CD4-positive, alpha-beta T cell treated with Interleukin-15 for 1 hour (primary cell): ENCODE data around the gene TSPAN32.
"Not testable (repeated sequence)": the region's sequence is repeated elsewhere in the genome, so short reads cannot be mapped to it uniquely, and the experiment has no call there.

Experiments used
- DNase-seq: peaks from one replicate; pipeline ENCODE4 v3.0.0-alpha.2; 2020

Gene TSPAN32

DNA sequence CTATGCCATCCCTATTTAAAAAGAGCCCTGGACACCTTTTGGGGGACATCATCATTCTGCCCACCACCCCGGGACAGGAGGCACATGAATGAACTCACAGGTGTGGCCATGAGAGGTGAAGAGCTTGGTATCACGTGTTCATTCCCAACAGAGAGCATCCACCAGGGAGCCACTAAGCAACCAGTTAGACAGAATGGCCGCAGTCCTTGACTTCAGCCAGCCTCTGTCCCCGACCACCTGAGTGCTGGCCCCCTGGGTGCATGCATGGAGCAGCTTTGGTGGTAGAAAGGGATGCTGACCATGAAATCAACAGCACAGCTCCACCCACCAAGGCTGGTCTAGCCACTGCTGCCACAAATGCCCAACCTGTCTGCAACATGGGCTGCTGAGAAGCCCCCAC, 44.2 kb downstream of the TSPAN32 start:
- no peak for DNase-seq

GRCh38 chr11:2346586-2347307, 44.9 kb downstream of the TSPAN32 start:
- no peak for DNase-seq

DNA sequence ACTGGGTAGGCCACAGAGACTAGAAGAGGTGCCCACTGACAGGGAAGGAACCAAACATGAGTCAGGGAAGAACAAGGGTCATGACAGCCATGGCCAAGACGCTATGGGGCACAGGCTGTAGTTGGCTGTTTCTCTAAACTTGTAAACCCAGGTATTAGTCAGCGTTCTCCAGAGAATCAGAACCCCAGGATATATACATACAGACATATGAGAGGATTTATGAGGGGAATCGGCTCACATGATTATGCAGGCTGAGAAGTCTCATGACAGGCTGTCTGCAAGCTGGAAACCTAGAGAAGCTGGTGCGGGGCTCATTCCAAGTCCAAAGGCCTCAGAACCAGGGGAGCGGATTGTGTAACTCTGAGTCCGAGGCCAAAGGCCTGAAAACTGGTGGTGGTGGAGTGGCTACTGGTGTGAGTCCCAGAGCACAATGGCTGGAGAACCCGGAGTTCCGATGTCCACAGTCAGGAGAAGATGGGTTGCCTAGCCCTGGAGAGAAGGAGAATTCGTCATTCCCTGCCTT, 45.6 kb downstream of the TSPAN32 start:
- no peak for DNase-seq

DNA sequence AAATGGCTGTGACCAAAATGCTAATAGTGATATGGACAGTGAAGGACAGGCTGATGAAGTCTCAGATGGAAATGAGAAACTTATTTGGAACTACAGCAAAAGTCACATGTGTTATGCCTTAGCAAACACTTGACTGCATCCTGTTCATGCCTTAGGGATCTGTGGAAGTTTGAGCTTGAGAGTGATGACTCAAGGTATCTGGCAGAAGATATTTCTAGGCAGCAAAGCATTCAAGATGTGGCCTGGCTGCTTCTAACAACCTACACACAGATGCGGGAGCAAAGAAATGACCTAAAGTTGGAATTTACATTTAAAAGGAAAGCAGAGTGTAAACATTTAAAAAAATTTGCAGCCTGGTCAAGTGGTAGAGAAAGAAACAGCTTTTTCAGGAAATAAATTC, 47.2 kb downstream of the TSPAN32 start:
- no peak for DNase-seq

DNA sequence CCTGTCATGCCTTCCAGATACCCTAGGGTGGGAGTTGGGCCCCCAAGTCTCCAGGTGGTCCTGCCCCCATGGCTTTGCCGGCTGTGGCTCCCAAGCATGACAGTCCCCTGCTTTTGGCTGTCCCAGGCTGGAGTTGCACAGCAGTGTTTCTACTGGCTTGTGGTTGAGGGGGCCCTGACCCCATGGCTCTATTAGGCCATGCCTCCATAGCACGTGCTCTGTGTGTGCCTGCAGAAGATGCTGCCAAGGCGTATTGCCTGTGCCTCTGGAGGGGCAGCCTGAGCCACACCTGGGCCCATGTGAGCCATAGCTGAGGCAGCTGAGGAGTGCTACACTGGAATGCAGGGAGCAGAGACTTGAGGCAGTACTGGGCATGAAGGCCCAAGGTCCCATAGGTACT, 49.9 kb downstream of the TSPAN32 start:
- DNase-seq, result no peak

DNA sequence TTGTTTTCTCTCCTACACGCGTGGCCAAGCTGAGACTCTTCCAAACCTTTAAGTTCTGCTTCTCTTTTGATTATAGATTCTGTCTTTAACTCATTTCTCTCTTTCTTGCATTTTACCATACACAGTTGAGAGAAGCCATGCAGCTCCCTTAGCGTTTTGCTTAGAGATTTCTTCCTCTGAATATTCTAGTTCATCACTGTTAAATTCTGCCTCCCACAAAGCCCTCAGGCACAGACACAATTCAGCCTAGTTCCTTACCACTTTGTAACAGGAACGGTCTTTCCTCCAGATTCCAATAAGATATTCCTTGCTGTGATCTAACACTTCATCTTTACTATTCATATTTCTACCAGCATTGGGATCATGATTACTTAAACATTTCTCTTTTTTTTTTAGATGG, 50.6 kb downstream of the TSPAN32 start:
- no peak for DNase-seq

DNA sequence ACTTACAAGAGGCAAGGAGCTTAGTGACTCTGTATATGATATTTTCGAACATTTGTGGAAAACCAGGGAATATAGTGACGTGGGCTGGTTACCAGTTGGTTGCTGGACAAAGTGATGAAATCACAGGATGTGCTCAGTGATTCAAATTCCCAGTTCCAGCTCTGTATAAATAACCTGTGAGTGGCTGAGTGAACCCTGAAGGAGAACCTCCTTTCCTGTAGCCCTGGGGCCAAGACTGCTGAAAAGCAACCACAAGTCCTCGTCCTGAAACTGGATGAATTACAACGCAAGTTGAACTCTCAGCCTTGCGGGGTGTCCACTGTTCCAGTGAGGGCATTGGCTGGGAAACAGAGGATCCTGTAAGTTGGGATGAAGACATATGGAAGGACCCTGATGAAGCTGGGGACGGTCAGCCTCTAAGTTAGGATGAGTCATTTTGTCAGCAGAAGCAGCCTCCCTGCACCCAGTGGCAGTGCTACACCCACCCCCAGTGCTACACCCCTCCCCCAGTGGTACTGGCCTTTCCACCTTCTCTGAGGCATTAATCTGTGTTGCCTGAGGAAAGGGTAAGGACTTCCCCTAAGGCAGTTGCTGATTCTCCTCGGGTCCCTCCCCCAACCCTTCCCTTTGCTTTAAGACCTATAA, 53.3 kb downstream of the TSPAN32 start:
- no peak for DNase-seq

GRCh38 chr11:2357246-2357645, 55.4 kb downstream of the TSPAN32 start:
- no peak for DNase-seq

GRCh38 chr11:2357651-2358050, 55.8 kb downstream of the TSPAN32 start:
- DNase-seq, result not testable (repeated sequence)

- no peak for DNase-seq
Measured at GRCh38 chr11:2358754-2359442, 57.1 kb downstream of the TSPAN32 start.

DNA sequence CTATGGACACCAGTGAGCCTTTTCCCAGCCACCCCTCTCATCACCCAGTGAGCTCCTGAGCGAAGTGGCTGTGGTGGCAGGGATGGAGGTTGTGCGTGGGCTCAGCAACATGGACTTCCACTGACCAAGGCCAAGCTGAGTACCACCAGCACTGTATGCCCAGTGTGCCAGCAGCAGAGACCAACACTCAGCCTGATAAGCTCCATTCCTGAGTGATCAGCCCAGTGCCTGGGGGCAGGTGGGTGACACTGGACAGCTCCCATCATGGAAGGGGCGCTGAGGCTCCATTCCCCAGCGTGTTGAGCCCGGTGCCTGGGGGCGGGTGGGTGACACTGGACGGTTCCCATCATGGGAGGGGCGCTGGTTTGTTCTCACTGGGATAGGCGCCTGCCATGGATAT, 57.7 kb downstream of the TSPAN32 start:
- no peak for DNase-seq

DNA sequence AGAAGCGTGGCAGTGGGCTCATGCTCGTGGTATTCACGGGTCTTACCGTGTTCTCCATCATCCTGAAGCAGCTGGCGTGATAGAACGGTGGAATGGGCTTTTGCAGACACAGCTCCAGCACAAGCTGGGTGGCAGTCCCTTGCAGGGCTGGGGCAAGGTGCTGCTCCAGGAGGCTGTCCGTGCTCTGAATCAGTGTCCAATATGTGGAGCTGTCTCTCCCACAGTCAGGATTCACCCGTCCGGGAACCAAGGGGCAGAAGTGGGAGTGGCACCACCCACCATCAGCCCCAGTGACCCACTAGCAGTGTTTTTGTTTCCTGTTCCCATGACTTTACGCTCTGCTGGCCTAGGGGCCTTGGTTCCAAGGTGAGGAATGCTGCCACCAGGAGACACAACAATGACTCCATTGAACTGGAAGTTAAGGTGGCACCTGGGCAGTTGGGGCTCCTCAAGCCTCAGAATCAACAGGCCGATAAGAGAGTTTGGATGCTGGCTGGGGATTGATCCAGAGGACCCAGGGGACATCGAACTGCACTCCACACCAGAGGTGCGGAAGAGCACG, 58.3 kb downstream of the TSPAN32 start:
- DNase-seq, result no peak

DNA sequence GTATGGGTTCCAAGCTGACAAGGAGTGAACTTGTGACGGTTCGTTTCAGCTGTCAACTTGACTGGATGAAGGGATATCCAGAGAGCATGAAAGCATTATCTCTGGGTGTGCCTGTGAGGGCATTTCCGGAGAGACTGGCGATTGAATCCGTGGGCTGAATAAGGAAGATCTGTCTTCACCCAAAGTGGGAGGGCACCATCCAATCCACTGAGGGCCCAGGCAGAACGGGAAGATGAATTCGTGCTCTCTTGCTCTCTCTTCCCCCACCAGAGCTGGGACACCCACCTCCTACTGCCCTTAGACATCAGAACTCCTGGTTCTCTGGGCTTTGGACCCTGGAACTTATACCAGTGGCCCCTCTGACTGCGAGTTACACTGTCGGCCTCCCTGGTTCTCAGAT, 59.8 kb downstream of the TSPAN32 start:
- no peak for DNase-seq

GRCh38 chr11:2362414-2362813, 60.6 kb downstream of the TSPAN32 start:
- no peak for DNase-seq

GRCh38 chr11:2363130-2363529, 61.3 kb downstream of the TSPAN32 start:
- DNase-seq, result no peak

GRCh38 chr11:2363577-2364370, 62.0 kb downstream of the TSPAN32 start:
- no peak for DNase-seq

DNA sequence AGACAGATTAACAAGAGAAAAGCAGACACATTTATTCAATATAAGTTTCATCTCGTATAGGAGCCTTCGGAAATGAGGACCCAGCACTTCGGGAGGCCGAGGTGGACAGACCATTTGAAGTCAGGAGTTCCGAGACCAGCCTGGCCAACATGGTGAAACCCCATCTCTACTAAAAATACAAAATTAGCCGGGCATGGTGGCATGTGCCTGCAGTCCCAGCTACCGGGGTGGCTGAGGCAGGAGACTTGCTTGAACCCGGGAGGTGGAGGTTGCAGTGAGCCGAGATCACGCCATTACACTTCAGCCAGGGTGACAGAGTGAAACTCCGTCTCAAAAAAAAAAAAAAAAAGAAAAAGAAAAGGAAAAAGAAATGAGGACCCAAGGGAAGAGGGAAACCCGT, 62.6 kb downstream of the TSPAN32 start:
- not testable (repeated sequence) for DNase-seq

GRCh38 chr11:2365571-2366210, 63.9 kb downstream of the TSPAN32 start:
- DNase-seq, result no peak

- DNase-seq, result peak; percentile 1
Measured at GRCh38 chr11:2366276-2366675, 64.5 kb downstream of the TSPAN32 start.

DNA sequence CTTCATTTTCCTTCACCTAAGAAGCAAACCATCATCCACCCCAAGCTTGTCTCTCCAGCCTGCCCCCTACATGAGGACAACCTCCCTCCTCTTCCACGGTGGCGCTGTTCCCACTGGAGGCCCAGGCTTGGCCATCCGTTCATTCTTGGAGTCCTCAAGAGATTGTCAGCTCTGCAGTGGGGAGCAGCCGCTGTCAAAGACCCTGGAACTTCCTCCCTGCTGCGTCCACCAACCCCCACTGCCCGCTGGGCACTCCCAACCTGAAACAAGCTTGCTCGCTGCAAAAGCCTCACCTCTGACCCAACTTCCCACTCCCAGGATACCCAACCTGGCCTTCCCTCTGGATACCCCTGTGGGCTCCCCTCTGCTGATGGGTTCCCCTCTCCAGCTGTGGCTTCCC, 64.9 kb downstream of the TSPAN32 start:
- peak; percentile 1 for DNase-seq

- DNase-seq, result no peak
Measured at GRCh38 chr11:2367266-2368160, 65.7 kb downstream of the TSPAN32 start.
